Endothelial cell of umbilical vein (primary cell): ENCODE data around the gene RPS6KA6. TPM values are rescaled to one million over a fixed set of nuclear protein-coding genes. Genes with fewer than 3 reads are reported as not detected.

Experiments used
- BruUV-seq: library from RNA; stranded (reverse); fragments of 400-500 nt; replicated peaks from 2 replicates; lab custom pipeline; 2021; lab: Mats Ljungman, UMichigan
- CTCF ChIA-PET: fragments of 300-600, 350-600 bp; sonication (Branson Sonifier 250); formaldehyde crosslinking; loops from one replicate; lab custom pipeline; 2021; ENCODE audit warnings: antibody characterized with exemption, inconsistent platforms; lab: Charles Lee
- POLR2A ChIA-PET: fragments of 300-600, 350-600 bp; sonication (Branson Sonifier 250); formaldehyde crosslinking; loops from one replicate; lab custom pipeline; 2021; ENCODE audit warnings: antibody characterized with exemption, inconsistent platforms; lab: Charles Lee
- DNase-seq: peaks from one replicate; pipeline ENCODE4 v3.0.0-alpha.2; 2011; ENCODE audit warnings: low read depth, low spot score
- FAIRE-seq: peaks from 2 replicates; lab custom pipeline; 2011; peaks lifted over from hg19 to GRCh38; lab: Jason Lieb, UNC
- H2AFZ ChIP-seq: 2 replicates; pipeline ENCODE4 v1.6.0; 2012; ENCODE audit warnings: low read depth, low read length, control low read depth, inconsistent platforms
- H3K27ac ChIP-seq: 2 replicates; pipeline ENCODE4 v1.5.1; 2011; ENCODE audit warnings: low read depth, mild to moderate bottlenecking, control low read depth, low read length, moderate library complexity; ENCODE audit not compliant: insufficient read depth
- H3K27me3 ChIP-seq, 2 experiments: 2 replicates each; pipeline versions ENCODE4 v1.6.0 to v1.6.1; 2011; ENCODE audit warnings: low read length in 2 of 2, mixed read lengths in 1 of 2; ENCODE audit not compliant: control insufficient read depth in 2 of 2, insufficient read depth in 2 of 2
- H3K36me3 ChIP-seq, 2 experiments: 2 replicates in 1 of 2; 3 replicates in 1 of 2; pipeline ENCODE4 v1.5.1; 2011; ENCODE audit warnings: low read length in 2 of 2, mild to moderate bottlenecking in 1 of 2, moderate library complexity in 1 of 2; ENCODE audit not compliant: control insufficient read depth in 2 of 2, insufficient read depth in 2 of 2; ENCODE audit errors: extremely low read depth in 1 of 2
- H3K4me1 ChIP-seq: 3 replicates; pipeline ENCODE4 v1.5.1; 2011; ENCODE audit warnings: mild to moderate bottlenecking, low read length; ENCODE audit not compliant: control insufficient read depth, insufficient read depth; ENCODE audit errors: extremely low read depth
- H3K4me2 ChIP-seq: 2 replicates; pipeline ENCODE4 v1.6.1; 2011; ENCODE audit warnings: low read length, control low read depth, mixed read lengths; ENCODE audit not compliant: insufficient read depth
- H3K4me3 ChIP-seq, 3 experiments: fragments of 200-600 bp in 1 of 3; sonication (generic), shearing (Covaris generic) in 1 of 3; replicated peaks in 1 of 3; 2 replicates each; pipeline ENCODE4 v1.5.1; 2011 to 2016; ENCODE audit warnings: control low read depth in 3 of 3, low read length in 3 of 3, mild to moderate bottlenecking in 2 of 3, inconsistent platforms in 1 of 3, low read depth in 1 of 3, moderate library complexity in 1 of 3; ENCODE audit not compliant: insufficient read depth in 1 of 3
- H3K79me2 ChIP-seq: 2 replicates; pipeline ENCODE4 v1.6.0; 2012; ENCODE audit warnings: low read length, inconsistent platforms; ENCODE audit not compliant: control insufficient read depth, insufficient read depth
- H3K9ac ChIP-seq: replicated peaks from 2 replicates; pipeline ENCODE3; 2011; ENCODE audit warnings: low read length, control low read depth; ENCODE audit not compliant: insufficient read depth; ENCODE audit errors: extremely low read depth
- H3K9me1 ChIP-seq: replicated peaks from 3 replicates; pipeline ENCODE4 v1.6.0; 2011; ENCODE audit warnings: mild to moderate bottlenecking, low read length; ENCODE audit not compliant: control insufficient read depth, insufficient read depth; ENCODE audit errors: extremely low read depth
- H3K9me3 ChIP-seq: replicated peaks from 2 replicates; pipeline ENCODE4 v1.5.1; 2012; ENCODE audit warnings: low read length, inconsistent platforms; ENCODE audit not compliant: control insufficient read depth, insufficient read depth
- H4K20me1 ChIP-seq: replicated peaks from 2 replicates; pipeline ENCODE3; 2011; ENCODE audit warnings: mild to moderate bottlenecking, low read length; ENCODE audit not compliant: control insufficient read depth, insufficient read depth; ENCODE audit errors: extremely low read depth
- EZH2 ChIP-seq: IDR thresholded peaks from 2 replicates; pipeline ENCODE4 v1.6.1; 2012; ENCODE audit warnings: borderline replicate concordance, low read depth, mild to moderate bottlenecking, moderate library complexity, low read length, inconsistent platforms; ENCODE audit not compliant: severe bottlenecking
- FOS ChIP-seq: IDR thresholded peaks from 2 replicates; pipeline ENCODE4 v1.6.1; 2011; ENCODE audit warnings: mild to moderate bottlenecking, low read length, moderate library complexity, borderline replicate concordance; ENCODE audit not compliant: insufficient read depth
- GATA2 ChIP-seq: IDR thresholded peaks from 2 replicates; pipeline ENCODE4 v1.7.0; 2011; ENCODE audit warnings: low read depth, mild to moderate bottlenecking, moderate library complexity, mixed read lengths, low read length; ENCODE audit not compliant: insufficient read length, insufficient read depth
- JUN ChIP-seq: IDR thresholded peaks from 2 replicates; pipeline ENCODE4 v1.6.1; 2011; ENCODE audit warnings: borderline replicate concordance, low read depth; ENCODE audit not compliant: insufficient read length, insufficient read depth
- MYC ChIP-seq: IDR thresholded peaks from one replicate; pipeline ENCODE4 v1.6.1; 2011; ENCODE audit warnings: mild to moderate bottlenecking, low read depth, low read length
- POLR2A ChIP-seq: IDR thresholded peaks from 2 replicates; pipeline ENCODE4 v1.6.1; 2012; ENCODE audit warnings: low read depth, mild to moderate bottlenecking, control low read depth, low read length
- POLR2AphosphoS5 ChIP-seq: IDR thresholded peaks from 2 replicates; pipeline ENCODE4 v1.6.1; 2012; ENCODE audit warnings: low read depth, mild to moderate bottlenecking, control low read depth, low read length, moderate library complexity; ENCODE audit not compliant: insufficient read depth
- dilution Hi-C: fragments of 300-500 bp; cut with MboI; formaldehyde crosslinking; loops from one replicate; pipeline ENCODE4 v1.15.0; 2019; ENCODE audit warnings: low sequenced_read_pairs; ENCODE audit not compliant: extremely low pct_ligation_motif_present
- intact Hi-C: fragments of 100-400 bp; cut with micrococcal nuclease; formaldehyde crosslinking; loops from one replicate; pipeline ENCODE4 v1.10.0; 2022
- polyA plus RNA-seq, 4 experiments: library from polyadenylated mRNA; depleted of rRNA in 3 of 4; stranded (reverse) in 3 of 4; unstranded in 1 of 4; fragments of >200 nt; gene quantifications; 2 replicates each; pipeline versions ENCODE4 v1.2.1 to v1.2.3, GENCODE V29; 2011 to 2012; ENCODE audit warnings: missing spikeins in 1 of 4
- total RNA-seq: library from RNA; stranded (reverse); gene quantifications from 2 replicates; pipeline ENCODE4 v1.2.3, GENCODE V29; 2021
- TF ChIP-seq, protein P1 (sequence below): IDR thresholded peaks from 2 replicates; pipeline ENCODE4 v1.6.1; 2011; ENCODE audit not compliant: insufficient read depth, insufficient read length
- TF ChIP-seq, protein P2 (sequence below), 2 donors: IDR thresholded peaks; 1 replicate in 1 of 2; 2 replicates in 1 of 2; pipeline ENCODE4 v1.5.1; 2011; ENCODE audit warnings: low read length in 2 of 2, mild to moderate bottlenecking in 2 of 2, moderate library complexity in 2 of 2, control low read depth in 1 of 2, inconsistent platforms in 1 of 2, low read depth in 1 of 2; ENCODE audit not compliant: insufficient read depth in 1 of 2; ENCODE audit errors: extremely low read depth in 1 of 2

Gene RPS6KA6
- total and polyA plus RNA-seq, 2 donors (not counting 3 experiments of a cell fraction or from before 2014, with no cell fraction given), result 0.23 to 0.69 TPM

- CTCF ChIA-PET, result interaction anchor here (1.4 kb wide), 1 partner anchor 10 kb away, joined by 3 read pairs; no protein-coding TSS in a partner anchor
- no peak overlapping the region for H3K4me2 ChIP-seq
Observed at GRCh38 chrX:84219551-84219950, 31.6 kb upstream of the RPS6KA6 start.

More at GRCh38 chrX:84219551-84219950, 31.6 kb upstream of the RPS6KA6 start:
- Histone ChIP-seq H4K20me1 (no peaks in the 10 kb centered on the region), H3K36me3 (no peaks in the 10 kb centered on the region), H3K4me3 (no peak overlapping the region), H3K4me1 (no peaks in the 10 kb centered on the region), H3K9me1 (no peaks in the 10 kb centered on the region), H3K79me2 (no peaks in the 10 kb centered on the region), H3K9me3 (no peaks in the 10 kb centered on the region), H3K27me3 (no peaks in the 10 kb centered on the region), H3K27ac (no peak overlapping the region), H2AFZ (no peak overlapping the region), H3K9ac (no peak overlapping the region)
- intact Hi-C loops (no loop called here), dilution Hi-C loops (no loop called here)
- BruUV-seq, result no TSS peak
- TF ChIP-seq, protein P1, sequence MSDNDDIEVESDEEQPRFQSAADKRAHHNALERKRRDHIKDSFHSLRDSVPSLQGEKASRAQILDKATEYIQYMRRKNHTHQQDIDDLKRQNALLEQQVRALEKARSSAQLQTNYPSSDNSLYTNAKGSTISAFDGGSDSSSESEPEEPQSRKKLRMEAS, result no peak
- TF ChIP-seq EZH2 (no peak), FOS (no peak), MYC (no peak), POLR2AphosphoS5 (no peak), POLR2A (no peak), JUN (no peak), GATA2 (no peak)
- TF ChIP-seq, protein P2, sequence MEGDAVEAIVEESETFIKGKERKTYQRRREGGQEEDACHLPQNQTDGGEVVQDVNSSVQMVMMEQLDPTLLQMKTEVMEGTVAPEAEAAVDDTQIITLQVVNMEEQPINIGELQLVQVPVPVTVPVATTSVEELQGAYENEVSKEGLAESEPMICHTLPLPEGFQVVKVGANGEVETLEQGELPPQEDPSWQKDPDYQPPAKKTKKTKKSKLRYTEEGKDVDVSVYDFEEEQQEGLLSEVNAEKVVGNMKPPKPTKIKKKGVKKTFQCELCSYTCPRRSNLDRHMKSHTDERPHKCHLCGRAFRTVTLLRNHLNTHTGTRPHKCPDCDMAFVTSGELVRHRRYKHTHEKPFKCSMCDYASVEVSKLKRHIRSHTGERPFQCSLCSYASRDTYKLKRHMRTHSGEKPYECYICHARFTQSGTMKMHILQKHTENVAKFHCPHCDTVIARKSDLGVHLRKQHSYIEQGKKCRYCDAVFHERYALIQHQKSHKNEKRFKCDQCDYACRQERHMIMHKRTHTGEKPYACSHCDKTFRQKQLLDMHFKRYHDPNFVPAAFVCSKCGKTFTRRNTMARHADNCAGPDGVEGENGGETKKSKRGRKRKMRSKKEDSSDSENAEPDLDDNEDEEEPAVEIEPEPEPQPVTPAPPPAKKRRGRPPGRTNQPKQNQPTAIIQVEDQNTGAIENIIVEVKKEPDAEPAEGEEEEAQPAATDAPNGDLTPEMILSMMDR (IDR thresholded peaks at IDR 0.05; ENCODE audit: extremely low read depth in 1 of 2, insufficient read depth in 1 of 2, low read depth in 1 of 2, low read length in 2 of 2), result no peak
- POLR2A ChIA-PET, result no interaction called here
- DNase-seq (no peak), FAIRE-seq (no peak)
